ENCODE results near the gene FUOM. TPM values are rescaled to one million over a fixed set of nuclear protein-coding genes. Genes with fewer than 3 reads are reported as not detected.

The FUOM gene
- total and polyA plus RNA-seq, 2 experiments from 2014 or later: 30.8 to 33.9 TPM

- peaks cover 2% of the 10 kb centered on the region for H3K27me3 Mint-ChIP-seq (ENCODE audit: insufficient read depth, low read depth, poor library complexity)
- H3K9me2 ChIP-seq (ENCODE audit: insufficient read depth): no peaks in the 10 kb centered on the region
- H3K4me1 ChIP-seq (ENCODE audit: insufficient read depth): no peaks in the 10 kb centered on the region
- H3K36me3 ChIP-seq (ENCODE audit: insufficient read depth): peaks cover 10% of the 10 kb centered on the region
- no peaks in the 10 kb centered on the region for H3K27me3 ChIP-seq (ENCODE audit: insufficient read depth)
- H3K4me2 ChIP-seq: no peak overlapping the region
- H3K36me3 Mint-ChIP-seq (ENCODE audit: low read depth): peaks cover 17% of the 10 kb centered on the region
- H4K20me1 ChIP-seq (replicated peaks; ENCODE audit: insufficient read depth): 0 out of 2 replicates have a peak, but pooled peaks cover 5% of the 10 kb centered on the region
- H3K4me3 Mint-ChIP-seq: no peak overlapping the region
- ATAC-seq (no peak), DNase-seq (ENCODE audit: low spot score) (no peak)
- H3K9me3 Mint-ChIP-seq: no peaks in the 10 kb centered on the region
- TF ChIP-seq POLR2AphosphoS5 (IDR thresholded peaks at IDR 0.05; ENCODE audit: low read depth) (no peak), ETS1 (IDR thresholded peaks at IDR 0.05) (no peak), JUNB (IDR thresholded peaks at IDR 0.05; ENCODE audit: unreplicated experiment) (no peak), EZH2phosphoT487 (IDR thresholded peaks at IDR 0.05; ENCODE audit: unreplicated experiment) (no peak), REST (IDR thresholded peaks at IDR 0.05; ENCODE audit: unreplicated experiment) (no peak), STAT1 (IDR thresholded peaks at IDR 0.05; ENCODE audit: unreplicated experiment) (no peak), CREB1 (CRISPR knock-in tag; IDR thresholded peaks at IDR 0.05; ENCODE audit: low read depth) (no peak), ZNF331 (CRISPR knock-in tag; IDR thresholded peaks at IDR 0.05; ENCODE audit: low read depth) (no peak)
- no peak overlapping the region for H3K27ac ChIP-seq (ENCODE audit: low read depth)
- H3K4me3 ChIP-seq: no peak overlapping the region
- peaks cover 9% of the 10 kb centered on the region for H3K4me1 Mint-ChIP-seq
- H3K79me2 ChIP-seq (replicated peaks; ENCODE audit: insufficient read depth): peaks cover 24% of the 10 kb centered on the region
- 0 out of 2 replicates have a peak, but pooled peaks cover 3% of the 10 kb centered on the region for H3F3A ChIP-seq (replicated peaks; ENCODE audit: low read depth)
- H2AFZ ChIP-seq: no peak overlapping the region
- H3K27ac Mint-ChIP-seq: no peak overlapping the region
Measured at GRCh38 chr10:133391761-133392518, 34.1 kb upstream of the FUOM start.

- Mint-ChIP-seq H3K27ac (no peak overlapping the region), H3K36me3 (ENCODE audit: low read depth) (peaks cover 10% of the 10 kb centered on the region), H3K9me3 (no peaks in the 10 kb centered on the region), H3K27me3 (ENCODE audit: insufficient read depth, low read depth, poor library complexity) (peaks cover 2% of the 10 kb centered on the region), H3K4me1 (peaks cover 9% of the 10 kb centered on the region), H3K4me3 (no peak overlapping the region)
- no peaks in the 10 kb centered on the region for H3K27me3 ChIP-seq (ENCODE audit: insufficient read depth)
- no peak overlapping the region for H3K4me2 ChIP-seq
- H3K79me2 ChIP-seq (replicated peaks; ENCODE audit: insufficient read depth): peaks cover 19% of the 10 kb centered on the region
- peaks cover 6% of the 10 kb centered on the region for H3K36me3 ChIP-seq (ENCODE audit: insufficient read depth)
- H3F3A ChIP-seq (replicated peaks; ENCODE audit: low read depth): 0 out of 2 replicates have a peak, but pooled peaks cover 3% of the 10 kb centered on the region
- no peaks in the 10 kb centered on the region for H3K4me1 ChIP-seq (ENCODE audit: insufficient read depth)
- H3K27ac ChIP-seq (ENCODE audit: low read depth): no peak overlapping the region
- H3K4me3 ChIP-seq: no peak overlapping the region
- H3K9me2 ChIP-seq (ENCODE audit: insufficient read depth): no peaks in the 10 kb centered on the region
- 0 out of 2 replicates have a peak, but pooled peaks cover 5% of the 10 kb centered on the region for H4K20me1 ChIP-seq (replicated peaks; ENCODE audit: insufficient read depth)
- no peak for DNase-seq (ENCODE audit: low spot score)
- H2AFZ ChIP-seq: no peak overlapping the region
- ATAC-seq: no peak
- TF ChIP-seq ZNF331 (CRISPR knock-in tag; IDR thresholded peaks at IDR 0.05; ENCODE audit: low read depth) (no peak), CREB1 (CRISPR knock-in tag; IDR thresholded peaks at IDR 0.05; ENCODE audit: low read depth) (no peak), EZH2 (IDR thresholded peaks at IDR 0.05; ENCODE audit: low read depth, unreplicated experiment) (no peak), CTCF (conservative IDR thresholded peaks at IDR 0.05; ENCODE audit: low read depth in 2 of 2) (no peak), STAT1 (IDR thresholded peaks at IDR 0.05; ENCODE audit: unreplicated experiment) (no peak), EZH2phosphoT487 (IDR thresholded peaks at IDR 0.05; ENCODE audit: unreplicated experiment) (no peak), NANOG (IDR thresholded peaks at IDR 0.05; ENCODE audit: borderline replicate concordance) (no peak), REST (IDR thresholded peaks at IDR 0.05; ENCODE audit: unreplicated experiment) (no peak), POLR2AphosphoS5 (IDR thresholded peaks at IDR 0.05; ENCODE audit: low read depth) (no peak), ZNF114 (CRISPR knock-in tag; IDR thresholded peaks at IDR 0.05) (no peak)
Measured at GRCh38 chr10:133391249-133391635, 33.4 kb upstream of the FUOM start.

Data from GM23338 (cell line).